K562 (cell line): ENCODE data around the gene ZACN. TPM values are rescaled to one million over a fixed set of nuclear protein-coding genes. Genes with fewer than 3 reads are reported as not detected.

Experiments
- ATAC-seq: fragments of 200-7000 bp; cut with Tn5 transposase; 3 replicates; pipeline ENCODE4 v1.9.1; 2020; ENCODE audit warnings: moderate library complexity
- BruUV-seq: library from RNA; stranded (reverse); fragments of 400-500 nt; replicated peaks from 2 replicates; lab custom pipeline; 2021; lab: Mats Ljungman, UMichigan
- CTCF ChIA-PET: fragments of 300-600 bp; formaldehyde crosslinking; extraction: SDS; loops from one replicate; lab custom pipeline; 2021; ENCODE audit warnings: low intra/inter-chr PET ratio; lab: Yijun Ruan, JAX
- POLR2A ChIA-PET: fragments of 300-600, 350-650 bp; sonication (Branson Sonifier 250); formaldehyde crosslinking; extraction: SDS; loops from one replicate; lab custom pipeline; 2021; ENCODE audit warnings: antibody characterized with exemption, inconsistent platforms; lab: Yijun Ruan, JAX
- DNase-seq, 4 experiments: peaks; one replicate each; pipeline versions ENCODE4 v3.0.0 to v3.0.0-alpha.2; 2011 to 2018; ENCODE audit warnings: low spot score in 3 of 4, mixed read lengths in 3 of 4; ENCODE audit errors: extremely low read depth in 1 of 4
- FAIRE-seq: peaks from 2 replicates; lab custom pipeline; 2011; peaks lifted over from hg19 to GRCh38; lab: Jason Lieb, UNC
- H2AFZ ChIP-seq: 2 replicates; pipeline ENCODE4 v1.6.0; 2011; ENCODE audit warnings: low read depth, low read length, control low read depth, inconsistent platforms
- H3K27ac ChIP-seq: fragments of 200-600 bp; 3 replicates; pipeline ENCODE4 v1.8.0; 2011; ENCODE audit warnings: low read depth, mild to moderate bottlenecking, control low read depth, inconsistent platforms, low read length, moderate library complexity, mixed read lengths; ENCODE audit errors: extremely low read depth
- H3K27me3 ChIP-seq, 2 experiments: fragments of 300-600 bp in 1 of 2; 2 replicates in 1 of 2; 3 replicates in 1 of 2; pipeline versions ENCODE4 v1.6.0 to v1.8.0; 2011; ENCODE audit warnings: inconsistent platforms in 2 of 2, low read length in 2 of 2, mild to moderate bottlenecking in 1 of 2, mixed read lengths in 1 of 2, moderate library complexity in 1 of 2; ENCODE audit not compliant: control insufficient read depth in 2 of 2, insufficient read depth in 2 of 2
- H3K36me3 ChIP-seq: fragments of 300-600 bp; 3 replicates; pipeline ENCODE4 v1.8.0; 2011; ENCODE audit warnings: mild to moderate bottlenecking, low read length, inconsistent platforms; ENCODE audit not compliant: control insufficient read depth, insufficient read depth
- H3K4me1 ChIP-seq, 2 experiments: fragments of 200-600 bp in 1 of 2; replicated peaks in 1 of 2; 2 replicates in 1 of 2; 3 replicates in 1 of 2; pipeline versions ENCODE4 v1.5.1 to v1.8.0; 2011; ENCODE audit warnings: inconsistent platforms in 2 of 2, low read length in 2 of 2, mild to moderate bottlenecking in 1 of 2, mixed read lengths in 1 of 2, moderate library complexity in 1 of 2; ENCODE audit not compliant: control insufficient read depth in 2 of 2, insufficient read depth in 2 of 2
- H3K4me2 ChIP-seq: 2 replicates; pipeline ENCODE4 v1.6.1; 2011; ENCODE audit warnings: low read length, control low read depth, inconsistent platforms, mixed read lengths; ENCODE audit not compliant: insufficient read depth
- H3K4me3 ChIP-seq: fragments of 200-600 bp; sonication (generic), shearing (Covaris generic); 2 replicates; pipeline ENCODE4 v1.5.1; 2016; ENCODE audit warnings: control low read depth, inconsistent platforms
- H3K79me2 ChIP-seq: fragments of 200-600 bp; 3 replicates; pipeline ENCODE4 v1.8.0; 2011; ENCODE audit warnings: low read length, inconsistent platforms; ENCODE audit not compliant: control insufficient read depth, insufficient read depth
- H3K9ac ChIP-seq, 2 experiments: 2 replicates each; pipeline versions ENCODE4 v1.6.0 to v1.6.1; 2011; ENCODE audit warnings: low read depth in 2 of 2, low read length in 2 of 2, control low read depth in 1 of 2, inconsistent platforms in 1 of 2, mild to moderate bottlenecking in 1 of 2, mixed read lengths in 1 of 2; ENCODE audit not compliant: insufficient read depth in 1 of 2
- H3K9me1 ChIP-seq: one replicate; pipeline ENCODE4 v1.6.0; 2011; ENCODE audit warnings: inconsistent platforms, mild to moderate bottlenecking, low read length, moderate library complexity; ENCODE audit not compliant: control insufficient read depth, insufficient read depth
- H3K9me3 ChIP-seq: replicated peaks from 2 replicates; pipeline ENCODE4 v1.5.1; 2011; ENCODE audit warnings: low read depth, low read length, inconsistent platforms; ENCODE audit not compliant: control insufficient read depth, insufficient read depth
- H4K20me1 ChIP-seq: replicated peaks from 2 replicates; pipeline ENCODE4 v1.6.1; 2011; ENCODE audit warnings: low read length, inconsistent platforms, mixed read lengths; ENCODE audit not compliant: control insufficient read depth, insufficient read depth
- ARID2 ChIP-seq: fragments of 450-650 bp; IDR thresholded peaks from 2 replicates; pipeline ENCODE4 v1.6.1; 2017; ENCODE audit warnings: antibody characterized with exemption, mild to moderate bottlenecking
- DMBX1 ChIP-seq: fragments of 250-450 bp; sonication (Bioruptor Pico); IDR thresholded peaks from 2 replicates; pipeline ENCODE4 v1.8.0; 2022; ENCODE audit warnings: inconsistent platforms, mild to moderate bottlenecking, moderate library complexity, borderline replicate concordance
- EZH2 ChIP-seq: IDR thresholded peaks from 2 replicates; pipeline ENCODE4 v1.6.1; 2012; ENCODE audit warnings: low read depth, mild to moderate bottlenecking, inconsistent platforms, low read length, borderline replicate concordance
- HDAC1 ChIP-seq, 2 experiments: fragments of 450-650 bp; IDR thresholded peaks; 2 replicates each; pipeline ENCODE4 v1.6.1; 2016 to 2017; ENCODE audit warnings: inconsistent platforms in 1 of 2, mild to moderate bottlenecking in 1 of 2, moderate library complexity in 1 of 2
- MAFF ChIP-seq: IDR thresholded peaks from 2 replicates; pipeline ENCODE4 v1.6.1; 2012; ENCODE audit warnings: low read length, improper control_type of control experiment
- MED1 ChIP-seq: sonication (generic); formaldehyde crosslinking; IDR thresholded peaks from 2 replicates; pipeline ENCODE4 v1.8.1; 2023; ENCODE audit warnings: missing genetic modification reagents, borderline replicate concordance
- MTA3 ChIP-seq: fragments of 450-650 bp; formaldehyde crosslinking; IDR thresholded peaks from 2 replicates; pipeline ENCODE4 v1.6.1; 2017; ENCODE audit warnings: mild to moderate bottlenecking, borderline replicate concordance
- NFATC3 ChIP-seq: fragments of 450-650 bp; IDR thresholded peaks from 2 replicates; pipeline ENCODE4 v1.6.1; 2017; ENCODE audit warnings: mild to moderate bottlenecking
- NR1H2 ChIP-seq: sonication (generic); formaldehyde crosslinking; IDR thresholded peaks from 2 replicates; pipeline ENCODE4 v1.4.0; 2020; ENCODE audit warnings: mild to moderate bottlenecking, missing genetic modification reagents
- NR4A1 ChIP-seq, 2 experiments: fragments of 250-450 bp in 1 of 2; fragments of 450-650 bp in 1 of 2; sonication (Bioruptor Pico) in 1 of 2; IDR thresholded peaks; 2 replicates each; pipeline versions ENCODE4 v1.4.0 to v1.6.1; 2016 to 2020; ENCODE audit warnings: mild to moderate bottlenecking in 2 of 2, missing compliant biosample characterization in 1 of 2, missing genetic modification characterization in 1 of 2, moderate library complexity in 1 of 2
- PML ChIP-seq: IDR thresholded peaks from 2 replicates; pipeline ENCODE4 v1.6.1; 2012; ENCODE audit warnings: low read length, inconsistent platforms
- POLR2A ChIP-seq: fragments of 450-650 bp; conservative IDR thresholded peaks from 2 replicates; pipeline ENCODE4 v1.6.1; 2016
- SRSF3 ChIP-seq: fragments of 200-400 bp; formaldehyde crosslinking; IDR thresholded peaks from 2 replicates; pipeline ENCODE4 v1.6.1; 2016; ENCODE audit warnings: mild to moderate bottlenecking, low read length, moderate library complexity; ENCODE audit not compliant: insufficient read depth
- SRSF9 ChIP-seq: fragments of 200-400 bp; formaldehyde crosslinking; IDR thresholded peaks from 2 replicates; pipeline ENCODE4 v1.6.1; 2017; ENCODE audit warnings: low read depth, low read length, borderline replicate concordance
- ZNF12 ChIP-seq: sonication (generic); formaldehyde crosslinking; IDR thresholded peaks from 2 replicates; pipeline ENCODE4 v1.4.0; 2020; ENCODE audit warnings: mild to moderate bottlenecking, missing genetic modification reagents
- ZNF444 ChIP-seq: fragments of 250-450 bp; sonication (Bioruptor Pico); IDR thresholded peaks from 2 replicates; pipeline ENCODE4 v1.4.0; 2020; ENCODE audit warnings: mild to moderate bottlenecking, moderate library complexity
- ZNF551 ChIP-seq: fragments of 250-450 bp; sonication (Bioruptor Pico); IDR thresholded peaks from 2 replicates; pipeline ENCODE4 v1.5.0; 2021; ENCODE audit warnings: mild to moderate bottlenecking, moderate library complexity
- WGBS: fragments of 100-300 bp; shearing (Covaris generic); methylation state at CpG from one replicate; pipeline ENCODE4 v1.1.6; 2016; ENCODE audit warnings: low coverage, mixed read lengths; ENCODE audit not compliant: insufficient coverage; ENCODE audit errors: missing lambda C conversion rate; 5-methylcytosine and 5-hydroxymethylcytosine counted together
- in situ Hi-C: fragments of 300-500 bp; cut with MboI; formaldehyde crosslinking; loops from 4 replicates; pipeline ENCODE4 v1.15.0; 2018; ENCODE audit warnings: inconsistent platforms, mixed read lengths
- intact Hi-C: fragments of 100-400 bp; cut with micrococcal nuclease; formaldehyde crosslinking; loops from 2 replicates; pipeline ENCODE4 v1.14.2; 2022
- polyA plus RNA-seq, 8 experiments: library from polyadenylated mRNA; depleted of rRNA in 4 of 8; stranded (reverse) in 5 of 8; unstranded in 3 of 8; fragments of >200 nt; fragmentation: Nextera tagmentation in 2 of 8; fragmentation: Illumina TruSeq in 1 of 8; extraction: Ambion mirVana in 2 of 8; extraction: Trizol in 1 of 8; gene quantifications; 2 replicates each; pipeline versions ENCODE4 v1.2.1 to v1.2.3, GENCODE V29; 2011 to 2014; ENCODE audit warnings: inconsistent platforms in 1 of 8, missing spikeins in 1 of 8
- total RNA-seq, 7 experiments: library from RNA; depleted of rRNA in 6 of 7; stranded (reverse); fragments of >200 nt in 6 of 7; fragmentation: Illumina TruSeq in 2 of 7; extraction: Trizol in 2 of 7; gene quantifications; 2 replicates each; pipeline versions ENCODE4 v1.2.1 to v1.2.3, GENCODE V29; 2011 to 2021; ENCODE audit warnings: low replicate concordance in 1 of 7
- TF ChIP-seq, protein P1 (sequence below): fragments of 250-450 bp; sonication (Bioruptor Pico); IDR thresholded peaks from 2 replicates; pipeline ENCODE4 v1.4.0; 2020; ENCODE audit warnings: mild to moderate bottlenecking, moderate library complexity
- TF ChIP-seq, protein P2 (sequence below): fragments of 450-650 bp; IDR thresholded peaks from one replicate; pipeline ENCODE4 v1.6.1; 2018; ENCODE audit warnings: mild to moderate bottlenecking, moderate library complexity; ENCODE audit not compliant: partially characterized antibody

Gene ZACN
- total and polyA plus RNA-seq, 9 of the 15 experiments (the other 6 are each of a cell fraction or from before 2014, with no cell fraction given): 0.07 TPM; not detected in 8

DNA sequence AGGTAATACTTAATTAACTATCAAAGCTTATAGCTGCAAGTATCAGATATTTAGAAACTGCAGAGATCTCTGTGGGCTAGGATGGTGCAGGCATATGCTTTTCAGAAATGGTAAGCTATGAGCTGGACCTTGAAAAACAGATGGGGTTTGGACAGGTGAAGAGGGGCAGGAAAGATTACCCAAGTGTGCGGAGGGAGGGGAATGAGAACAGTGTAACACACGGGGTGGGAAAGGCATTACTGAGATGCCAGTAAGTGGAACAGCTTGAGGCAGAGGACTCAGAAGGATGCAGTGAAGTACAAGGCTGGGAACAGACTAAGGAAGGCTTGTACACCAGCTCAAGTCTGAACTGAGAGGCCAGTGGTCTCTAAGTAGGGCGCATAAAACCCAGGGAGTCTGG lies 29.7 kb upstream of the ZACN start:
- peaks cover 90% of the 10 kb centered on the region for H3K36me3 ChIP-seq
- no peak overlapping the region for H3K9ac ChIP-seq
- no peak overlapping the region for H3K4me2 ChIP-seq
- H3K9me1 ChIP-seq: no peaks in the 10 kb centered on the region
- FAIRE-seq (no peak), DNase-seq (no peak), ATAC-seq (no peak)
- CTCF ChIA-PET: no interaction called here
- no peak overlapping the region for H2AFZ ChIP-seq
- H3K4me1 ChIP-seq: peaks cover 5 to 9% of the 10 kb centered on the region in 2 experiments; a peak in 3 of 5 replicates
- intact Hi-C loops: no loop called here
- in situ Hi-C loops: no loop called here
- no TSS peak for BruUV-seq
- H3K79me2 ChIP-seq: peaks cover 11% of the 10 kb centered on the region; the same call in 2 of the 3 replicates
- H3K9me3 ChIP-seq: no peaks in the 10 kb centered on the region
- 80% methylated on average over 3 of the region's 3 CpGs for WGBS
- no peaks in the 10 kb centered on the region for H4K20me1 ChIP-seq
- TF ChIP-seq HDAC1 (IDR thresholded peaks at IDR 0.05) (no peak), NR1H2 (CRISPR knock-in tag) (no peak), ZNF444 (CRISPR knock-in tag) (no peak), MED1 (CRISPR knock-in tag) (no peak), POLR2A (no peak), NR4A1 (CRISPR knock-in tag; IDR thresholded peaks at IDR 0.05) (no peak), NR4A1 (tag; IDR thresholded peaks at IDR 0.05) (no peak), MAFF (no peak), EZH2 (no peak), DMBX1 (CRISPR knock-in tag) (no peak), PML (no peak), SRSF9 (no peak), SRSF3 (no peak), ZNF551 (no peak), ARID2 (no peak), ZNF12 (CRISPR knock-in tag) (no peak), NFATC3 (no peak), MTA3 (no peak)
- TF ChIP-seq, protein P1, sequence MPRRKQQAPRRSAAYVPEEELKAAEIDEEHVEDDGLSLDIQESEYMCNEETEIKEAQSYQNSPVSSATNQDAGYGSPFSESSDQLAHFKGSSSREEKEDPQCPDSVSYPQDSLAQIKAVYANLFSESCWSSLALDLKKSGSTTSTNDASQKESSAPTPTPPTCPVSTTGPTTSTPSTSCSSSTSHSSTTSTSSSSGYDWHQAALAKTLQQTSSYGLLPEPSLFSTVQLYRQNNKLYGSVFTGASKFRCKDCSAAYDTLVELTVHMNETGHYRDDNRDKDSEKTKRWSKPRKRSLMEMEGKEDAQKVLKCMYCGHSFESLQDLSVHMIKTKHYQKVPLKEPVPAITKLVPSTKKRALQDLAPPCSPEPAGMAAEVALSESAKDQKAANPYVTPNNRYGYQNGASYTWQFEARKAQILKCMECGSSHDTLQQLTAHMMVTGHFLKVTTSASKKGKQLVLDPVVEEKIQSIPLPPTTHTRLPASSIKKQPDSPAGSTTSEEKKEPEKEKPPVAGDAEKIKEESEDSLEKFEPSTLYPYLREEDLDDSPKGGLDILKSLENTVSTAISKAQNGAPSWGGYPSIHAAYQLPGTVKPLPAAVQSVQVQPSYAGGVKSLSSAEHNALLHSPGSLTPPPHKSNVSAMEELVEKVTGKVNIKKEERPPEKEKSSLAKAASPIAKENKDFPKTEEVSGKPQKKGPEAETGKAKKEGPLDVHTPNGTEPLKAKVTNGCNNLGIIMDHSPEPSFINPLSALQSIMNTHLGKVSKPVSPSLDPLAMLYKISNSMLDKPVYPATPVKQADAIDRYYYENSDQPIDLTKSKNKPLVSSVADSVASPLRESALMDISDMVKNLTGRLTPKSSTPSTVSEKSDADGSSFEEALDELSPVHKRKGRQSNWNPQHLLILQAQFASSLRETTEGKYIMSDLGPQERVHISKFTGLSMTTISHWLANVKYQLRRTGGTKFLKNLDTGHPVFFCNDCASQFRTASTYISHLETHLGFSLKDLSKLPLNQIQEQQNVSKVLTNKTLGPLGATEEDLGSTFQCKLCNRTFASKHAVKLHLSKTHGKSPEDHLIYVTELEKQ (CRISPR knock-in tag): no peak
- TF ChIP-seq, protein P2, sequence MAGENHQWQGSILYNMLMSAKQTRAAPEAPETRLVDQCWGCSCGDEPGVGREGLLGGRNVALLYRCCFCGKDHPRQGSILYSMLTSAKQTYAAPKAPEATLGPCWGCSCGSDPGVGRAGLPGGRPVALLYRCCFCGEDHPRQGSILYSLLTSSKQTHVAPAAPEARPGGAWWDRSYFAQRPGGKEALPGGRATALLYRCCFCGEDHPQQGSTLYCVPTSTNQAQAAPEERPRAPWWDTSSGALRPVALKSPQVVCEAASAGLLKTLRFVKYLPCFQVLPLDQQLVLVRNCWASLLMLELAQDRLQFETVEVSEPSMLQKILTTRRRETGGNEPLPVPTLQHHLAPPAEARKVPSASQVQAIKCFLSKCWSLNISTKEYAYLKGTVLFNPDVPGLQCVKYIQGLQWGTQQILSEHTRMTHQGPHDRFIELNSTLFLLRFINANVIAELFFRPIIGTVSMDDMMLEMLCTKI: no peak
- TF ChIP-seq, all 486 proteins: peak for 0
- Histone ChIP-seq H3K27ac (no peak overlapping the region), H3K27me3 (no peaks in the 10 kb centered on the region), H3K4me3 (no peak overlapping the region)
- POLR2A ChIA-PET: interaction anchor here (0.6 to 2.8 kb wide), 3 partner anchors 9 to 335 kb away, joined by 3 to 14 read pairs (median 5); no protein-coding TSS in a partner anchor
